Measurements from ENCODE around the gene CCNJL.

CCNJL gene

GRCh38 chr5:160333721-160334120 lies 21.4 kb upstream of the CCNJL start:
- DNase-seq (ENCODE audit: low read depth): no peak

DNA sequence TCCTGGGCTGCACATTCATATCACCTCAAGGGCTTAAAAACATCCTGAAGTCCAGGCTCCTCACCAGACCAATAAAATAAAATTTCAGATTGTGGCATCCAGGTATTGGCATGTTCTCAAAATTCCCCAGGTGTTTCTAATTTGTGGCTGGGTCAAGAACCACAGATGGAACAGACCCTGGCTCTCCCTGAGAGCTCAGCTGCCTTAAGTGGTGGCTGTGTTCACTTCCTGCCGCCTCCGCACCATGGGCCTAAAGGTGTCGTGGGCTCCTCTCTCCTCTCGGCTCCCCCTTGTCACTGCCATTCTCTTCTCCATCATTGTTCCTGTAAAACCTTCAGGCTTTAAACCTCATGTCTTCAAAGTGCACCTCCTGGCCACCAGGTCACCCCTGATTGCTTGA lies 17.8 kb upstream of the CCNJL start:
- no peak for DNase-seq (ENCODE audit: low read depth)

DNA sequence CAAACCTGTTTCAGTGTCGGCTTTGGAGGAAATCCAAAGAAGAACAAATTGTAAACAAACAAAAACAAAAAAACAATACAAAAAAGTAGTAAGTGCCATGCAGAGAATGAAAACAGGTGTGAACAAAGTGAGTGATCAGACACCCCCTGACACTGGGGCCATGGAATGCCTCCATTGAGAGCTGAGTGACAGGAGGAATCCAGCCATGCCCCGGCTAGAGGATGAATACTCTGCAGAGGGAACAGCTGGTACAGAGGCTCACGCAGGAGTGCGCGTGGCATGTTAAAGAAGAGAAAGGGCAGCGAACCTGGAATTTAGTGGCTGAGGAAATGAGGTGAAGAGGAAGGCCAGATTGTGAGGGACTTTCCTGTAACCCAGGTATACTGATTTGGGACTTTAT lies 15.5 kb upstream of the CCNJL start:
- DNase-seq (ENCODE audit: low read depth): no peak

DNA sequence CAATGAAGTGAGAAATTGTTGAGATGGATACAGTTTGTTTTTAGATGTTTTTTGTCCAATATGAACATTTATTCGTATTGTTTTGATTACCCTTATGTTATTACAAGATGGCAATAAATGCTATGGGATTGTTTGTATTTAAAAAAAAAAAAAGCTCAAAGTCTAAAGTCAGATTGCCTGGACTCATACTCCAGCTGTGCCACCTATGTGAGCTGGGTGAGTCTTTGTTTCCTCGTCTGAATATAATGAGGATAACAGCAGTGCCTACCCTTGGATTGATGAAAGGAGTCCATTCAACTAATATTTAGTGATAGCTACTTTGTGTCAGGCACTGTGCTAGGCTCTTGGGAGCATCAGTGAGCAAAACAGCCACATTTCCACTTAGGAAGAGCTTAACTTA lies 14.6 kb upstream of the CCNJL start:
- DNase-seq (ENCODE audit: low read depth): no peak

DNA sequence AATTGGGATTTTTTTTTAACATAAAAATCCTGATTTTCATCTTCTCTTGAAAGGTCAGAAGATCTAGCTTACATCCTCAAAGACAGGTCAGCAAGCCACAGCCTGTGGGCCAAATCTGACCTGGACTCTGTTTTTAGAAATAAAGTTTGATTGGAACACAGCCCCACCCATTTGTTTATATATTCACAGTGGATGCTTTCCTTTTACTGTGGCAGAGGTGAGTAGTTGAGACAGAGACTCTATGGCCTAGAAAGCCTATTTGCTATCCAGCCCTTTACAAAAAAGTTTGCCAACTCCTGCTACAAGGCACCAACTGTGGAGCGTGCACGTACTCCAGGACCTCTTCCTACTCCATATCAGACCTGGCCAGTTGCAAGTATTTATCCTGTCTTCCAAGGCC lies 13.4 kb upstream of the CCNJL start:
- DNase-seq (ENCODE audit: low read depth): no peak

- no peak for DNase-seq (ENCODE audit: low read depth)
Measured at GRCh38 chr5:160324886-160325285, 12.5 kb upstream of the CCNJL start.

- DNase-seq (ENCODE audit: low read depth): no peak
Measured at GRCh38 chr5:160318409-160318808, 6.0 kb upstream of the CCNJL start.

DNA sequence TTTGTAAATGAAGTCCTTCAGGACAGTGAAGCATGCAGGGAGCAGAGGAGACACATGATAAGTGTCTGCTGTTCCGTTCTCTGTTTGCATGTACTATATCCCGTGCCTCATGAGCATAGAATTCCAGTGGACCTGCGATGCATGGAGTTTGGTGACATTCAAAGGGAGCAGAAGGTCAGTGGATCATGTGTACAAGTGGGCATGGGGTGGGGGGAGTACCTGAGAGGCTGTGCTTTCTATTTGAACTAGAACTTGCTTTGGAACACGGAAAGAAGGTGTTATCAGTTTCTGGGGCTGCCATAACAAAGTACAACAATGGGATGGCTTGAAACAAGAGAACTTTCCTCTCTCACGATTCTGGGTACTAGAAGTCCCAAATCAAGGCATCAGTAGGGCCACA lies 5.1 kb upstream of the CCNJL start:
- no peak for DNase-seq (ENCODE audit: low read depth)

DNA sequence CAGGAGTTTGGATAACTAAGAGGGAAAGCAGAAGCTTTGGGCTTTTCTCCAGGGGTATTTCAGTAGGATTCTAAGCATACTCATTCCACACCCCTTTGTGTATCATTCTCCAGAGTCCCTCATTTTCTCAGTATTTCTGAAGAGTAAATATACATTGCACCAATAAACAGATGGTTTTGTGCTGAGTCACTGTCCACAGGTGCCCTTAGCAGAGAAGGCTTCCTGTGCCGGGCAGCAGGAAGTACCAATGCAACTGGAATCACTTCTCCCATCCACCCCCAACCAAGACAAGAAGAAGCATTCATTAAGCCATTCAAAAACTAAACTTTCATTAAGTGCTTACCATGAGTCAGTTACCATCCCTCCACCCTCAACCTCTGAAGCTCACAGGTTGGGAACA lies 3.6 kb upstream of the CCNJL start:
- no peak for DNase-seq (ENCODE audit: low read depth)

GRCh38 chr5:160312960-160313727 lies 780 bp upstream of the CCNJL start:
- DNase-seq (ENCODE audit: low read depth): no peak

- DNase-seq (ENCODE audit: low read depth): no peak
Measured at GRCh38 chr5:160311491-160312133, 752 bp downstream of the CCNJL start.

GRCh38 chr5:160310552-160311295 lies 1.6 kb downstream of the CCNJL start:
- DNase-seq (ENCODE audit: low read depth): no peak

DNA sequence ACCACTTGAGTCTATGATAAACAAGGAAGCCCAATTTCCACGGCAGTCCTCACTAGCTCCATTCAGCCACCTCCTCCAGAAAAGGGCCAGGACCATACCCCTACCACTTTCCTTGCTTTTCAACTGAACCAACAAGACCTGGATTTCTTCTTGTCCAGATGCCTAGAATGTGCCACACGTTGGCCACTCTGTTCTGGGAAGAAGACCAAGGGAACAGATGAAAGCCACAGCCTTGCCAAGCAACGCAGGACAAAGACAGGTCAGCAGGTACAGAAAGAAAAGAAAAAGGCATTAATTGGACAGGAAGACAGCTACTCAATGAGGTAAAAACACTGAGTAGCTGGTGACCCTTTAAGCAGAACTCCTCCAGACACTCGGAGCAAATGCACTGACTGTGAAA lies 2.2 kb downstream of the CCNJL start:
- DNase-seq (ENCODE audit: low read depth): no peak

DNA sequence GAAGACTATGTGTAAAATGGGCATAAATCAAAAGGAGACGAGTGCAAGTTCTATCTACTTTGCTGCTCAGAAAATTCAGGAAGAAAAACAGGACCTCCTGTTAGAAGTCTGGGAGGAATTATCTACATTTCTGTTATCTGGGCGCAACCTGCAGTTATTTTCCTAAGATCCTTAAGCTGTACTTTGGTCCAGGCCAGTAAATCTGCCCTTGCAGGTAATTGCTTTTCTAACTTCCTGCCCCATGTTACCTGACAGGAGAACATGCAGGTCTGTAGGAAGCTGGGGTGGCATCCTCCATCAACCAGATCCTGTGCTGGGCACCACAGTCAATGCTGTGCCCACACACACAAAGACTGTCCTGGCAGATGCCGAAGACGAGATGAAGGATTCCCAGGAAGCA lies 5.7 kb downstream of the CCNJL start:
- no peak for DNase-seq (ENCODE audit: low read depth)

- no peak for DNase-seq (ENCODE audit: low read depth)
Measured at GRCh38 chr5:160305319-160305718, 7.0 kb downstream of the CCNJL start.

DNA sequence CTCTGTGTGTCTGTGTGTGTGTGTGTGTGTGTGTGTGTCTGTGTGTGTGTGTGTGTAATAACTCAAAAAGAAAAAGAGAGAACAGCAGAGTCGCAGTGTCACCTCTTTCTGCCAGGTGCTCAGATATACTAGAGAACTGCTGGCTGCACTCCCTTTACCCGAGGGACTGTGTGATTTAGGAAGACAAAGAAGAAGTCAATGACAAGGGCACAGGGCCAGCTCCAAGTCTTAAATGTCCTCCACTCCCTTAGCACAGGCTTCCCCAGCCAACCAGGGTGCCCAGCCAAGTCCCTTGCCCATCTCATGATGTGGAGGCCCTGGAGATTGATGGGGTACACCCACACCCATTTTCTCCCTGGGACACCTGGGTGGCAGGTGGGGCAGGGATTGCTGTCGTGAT lies 8.7 kb downstream of the CCNJL start:
- no peak for DNase-seq (ENCODE audit: low read depth)

DNA sequence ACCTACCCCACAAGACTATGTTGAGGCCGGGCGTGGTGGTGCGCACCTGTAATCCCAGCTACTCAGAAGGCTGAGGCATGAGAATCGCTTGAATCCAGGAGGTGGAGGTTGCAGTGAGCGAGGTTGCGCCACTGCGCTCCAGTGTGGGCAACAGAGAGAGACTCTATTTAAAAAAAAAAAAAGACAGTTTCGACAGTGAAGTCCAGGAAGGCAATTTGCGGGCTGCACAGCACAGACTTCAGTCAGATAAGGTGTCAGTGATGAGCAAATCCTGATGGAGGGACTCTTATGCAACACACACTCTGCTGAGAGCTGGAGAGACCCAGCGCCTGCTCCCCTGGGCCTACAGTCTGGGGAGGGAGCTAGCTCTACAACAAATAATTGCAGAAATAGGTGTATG lies 14.2 kb downstream of the CCNJL start:
- no peak for DNase-seq (ENCODE audit: low read depth)

DNA sequence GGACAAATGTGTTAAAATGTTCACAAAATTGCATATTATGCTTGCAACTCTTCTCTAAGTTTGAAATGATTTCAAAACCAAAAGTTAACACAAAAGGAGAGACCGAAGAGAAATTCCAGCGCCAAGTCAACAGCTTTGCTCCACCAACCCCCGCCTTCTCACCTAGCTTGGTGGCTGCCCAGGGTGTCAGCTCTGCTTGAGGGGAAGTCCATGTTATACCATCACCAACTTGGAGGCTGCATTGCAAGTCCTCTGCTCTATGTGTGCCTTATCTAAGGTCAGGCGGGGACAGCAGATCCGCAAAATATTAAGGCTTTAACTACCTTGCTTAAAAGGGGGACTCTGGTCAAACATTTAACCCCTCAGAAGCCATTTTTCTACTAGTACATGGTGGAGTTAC lies 14.6 kb downstream of the CCNJL start:
- no peak for DNase-seq (ENCODE audit: low read depth)

DNA sequence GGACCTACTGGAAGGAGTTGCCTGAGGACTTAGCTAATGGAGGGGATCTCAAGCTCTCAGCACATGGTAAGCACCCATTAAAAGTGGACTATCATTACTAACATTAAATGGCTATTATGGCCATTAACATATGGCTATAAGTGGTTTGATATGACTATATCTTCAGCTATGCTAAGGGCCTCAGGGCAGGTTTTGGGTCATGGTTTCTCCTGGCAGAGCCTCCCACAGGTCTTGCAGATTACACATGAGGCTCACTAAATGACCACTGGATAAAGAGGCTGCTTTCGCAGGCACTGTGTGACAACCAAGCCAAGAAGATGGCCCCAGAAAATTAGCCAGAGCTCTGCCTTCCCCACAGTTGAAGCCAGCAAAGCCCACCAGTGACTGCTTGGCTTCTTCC lies 15.4 kb downstream of the CCNJL start:
- no peak for DNase-seq (ENCODE audit: low read depth)

DNA sequence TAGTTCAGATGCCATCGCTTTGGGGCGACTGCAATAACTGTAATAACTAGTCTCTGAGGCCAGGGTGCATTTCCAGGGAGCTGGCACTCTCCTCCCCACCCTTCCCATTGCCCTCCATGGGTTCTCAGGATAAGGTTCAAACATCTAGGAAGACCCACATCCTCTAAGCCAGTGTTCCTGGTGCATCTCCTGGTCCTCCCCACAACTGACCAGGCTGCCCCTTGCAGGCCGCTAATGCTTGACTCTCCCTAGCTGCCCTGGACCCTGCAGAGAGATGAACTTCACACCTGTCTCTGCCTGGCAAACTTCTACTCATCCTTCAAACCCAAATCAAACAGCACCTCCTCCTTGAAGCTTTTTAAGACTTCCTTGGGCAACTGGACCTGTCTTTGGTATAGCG lies 15.9 kb downstream of the CCNJL start:
- DNase-seq (ENCODE audit: low read depth): no peak

DNA sequence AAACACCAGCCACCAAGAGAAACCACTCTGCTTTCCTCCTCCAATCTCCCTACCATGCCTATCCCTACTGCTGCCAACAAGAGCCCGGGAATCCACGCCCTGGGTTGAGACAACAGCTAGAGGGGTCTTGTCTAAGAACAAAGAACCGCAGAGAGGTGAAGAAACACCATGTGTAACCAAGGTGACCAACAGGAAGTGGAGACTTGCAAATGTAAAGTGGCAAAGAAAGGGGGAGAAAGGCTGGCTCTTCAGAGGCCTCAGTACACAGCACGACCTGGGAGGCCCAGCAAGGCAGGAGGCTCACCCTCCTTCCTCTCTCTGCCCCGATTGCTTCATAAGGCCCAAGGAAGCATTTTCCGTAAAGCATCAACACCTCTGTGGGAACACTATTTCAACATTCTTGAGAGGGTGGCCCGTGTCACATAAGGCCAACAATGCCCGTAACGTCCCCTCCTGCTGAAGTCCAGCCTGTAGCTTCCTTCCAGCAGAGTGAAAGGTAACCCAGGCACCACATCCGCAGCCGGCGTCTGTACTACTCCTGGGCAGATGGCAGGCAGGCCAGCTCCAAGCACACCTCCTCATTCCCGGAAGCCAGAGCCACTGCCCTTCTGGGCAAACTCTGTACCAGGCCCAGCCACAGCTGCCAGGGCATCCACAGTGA lies 18.3 kb downstream of the CCNJL start:
- no peak for DNase-seq (ENCODE audit: low read depth)

- no peak for DNase-seq (ENCODE audit: low read depth)
Measured at GRCh38 chr5:160293386-160293785, 19.0 kb downstream of the CCNJL start.

GRCh38 chr5:160291467-160291866 lies 20.9 kb downstream of the CCNJL start:
- DNase-seq (ENCODE audit: low read depth): no peak

All from T follicular helper cell (primary cell).